ENCODE results near the gene SLC6A7. TPM values are rescaled to one million over a fixed set of nuclear protein-coding genes. Genes with fewer than 3 reads are reported as not detected.

Gene SLC6A7
- total RNA-seq, 4 donors from 2014 or later, result not detected

DNA sequence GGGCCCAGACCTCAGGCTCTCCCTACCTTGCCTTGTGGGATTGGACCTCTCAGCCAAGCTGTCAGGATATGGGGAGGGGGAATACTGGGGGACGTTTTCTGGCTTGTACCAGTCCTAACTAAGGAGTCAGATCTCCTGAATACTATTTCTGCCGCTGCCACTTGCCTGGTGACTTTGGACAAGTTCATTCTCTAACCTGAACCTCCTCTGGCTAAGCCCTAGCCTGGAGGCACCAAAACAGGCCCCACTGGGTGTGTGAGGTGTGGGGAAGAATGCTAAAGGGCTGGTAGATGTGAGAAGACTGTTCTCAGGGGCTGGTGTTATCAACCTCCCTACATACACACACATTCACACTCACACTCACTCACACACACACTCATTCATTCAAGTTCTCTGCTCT lies 1.1 kb downstream of the SLC6A7 start:
- ATAC-seq (ENCODE audit: low FRiP score), result no peak
- TF ChIP-seq, protein P1, sequence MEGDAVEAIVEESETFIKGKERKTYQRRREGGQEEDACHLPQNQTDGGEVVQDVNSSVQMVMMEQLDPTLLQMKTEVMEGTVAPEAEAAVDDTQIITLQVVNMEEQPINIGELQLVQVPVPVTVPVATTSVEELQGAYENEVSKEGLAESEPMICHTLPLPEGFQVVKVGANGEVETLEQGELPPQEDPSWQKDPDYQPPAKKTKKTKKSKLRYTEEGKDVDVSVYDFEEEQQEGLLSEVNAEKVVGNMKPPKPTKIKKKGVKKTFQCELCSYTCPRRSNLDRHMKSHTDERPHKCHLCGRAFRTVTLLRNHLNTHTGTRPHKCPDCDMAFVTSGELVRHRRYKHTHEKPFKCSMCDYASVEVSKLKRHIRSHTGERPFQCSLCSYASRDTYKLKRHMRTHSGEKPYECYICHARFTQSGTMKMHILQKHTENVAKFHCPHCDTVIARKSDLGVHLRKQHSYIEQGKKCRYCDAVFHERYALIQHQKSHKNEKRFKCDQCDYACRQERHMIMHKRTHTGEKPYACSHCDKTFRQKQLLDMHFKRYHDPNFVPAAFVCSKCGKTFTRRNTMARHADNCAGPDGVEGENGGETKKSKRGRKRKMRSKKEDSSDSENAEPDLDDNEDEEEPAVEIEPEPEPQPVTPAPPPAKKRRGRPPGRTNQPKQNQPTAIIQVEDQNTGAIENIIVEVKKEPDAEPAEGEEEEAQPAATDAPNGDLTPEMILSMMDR (IDR thresholded peaks at IDR 0.05), result no peak
- no peak for DNase-seq (ENCODE audit: low spot score)

DNA sequence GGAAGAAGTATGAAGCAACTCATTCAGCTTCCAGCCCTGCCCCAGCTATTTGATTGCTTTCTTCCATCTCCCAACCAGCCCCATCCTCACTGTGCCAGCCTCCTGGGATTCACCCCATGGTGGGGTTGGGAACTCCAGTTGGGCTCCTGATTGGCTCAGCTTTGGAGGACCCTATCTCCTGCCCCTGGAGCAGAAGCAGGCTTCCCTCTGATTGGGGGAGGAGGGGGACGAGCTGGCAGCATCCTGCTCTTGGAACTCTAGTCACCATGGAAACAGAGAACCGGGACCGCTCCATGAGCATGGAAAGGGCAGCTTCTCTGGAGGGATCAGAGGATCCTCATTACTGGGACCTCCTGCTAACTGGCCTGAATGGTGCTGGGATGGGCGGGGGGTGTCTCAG lies 2.6 kb downstream of the SLC6A7 start:
- TF ChIP-seq, protein P1 (IDR thresholded peaks at IDR 0.05), result no peak
- DNase-seq (ENCODE audit: low spot score), result no peak
- no peak for ATAC-seq (ENCODE audit: low FRiP score)

DNA sequence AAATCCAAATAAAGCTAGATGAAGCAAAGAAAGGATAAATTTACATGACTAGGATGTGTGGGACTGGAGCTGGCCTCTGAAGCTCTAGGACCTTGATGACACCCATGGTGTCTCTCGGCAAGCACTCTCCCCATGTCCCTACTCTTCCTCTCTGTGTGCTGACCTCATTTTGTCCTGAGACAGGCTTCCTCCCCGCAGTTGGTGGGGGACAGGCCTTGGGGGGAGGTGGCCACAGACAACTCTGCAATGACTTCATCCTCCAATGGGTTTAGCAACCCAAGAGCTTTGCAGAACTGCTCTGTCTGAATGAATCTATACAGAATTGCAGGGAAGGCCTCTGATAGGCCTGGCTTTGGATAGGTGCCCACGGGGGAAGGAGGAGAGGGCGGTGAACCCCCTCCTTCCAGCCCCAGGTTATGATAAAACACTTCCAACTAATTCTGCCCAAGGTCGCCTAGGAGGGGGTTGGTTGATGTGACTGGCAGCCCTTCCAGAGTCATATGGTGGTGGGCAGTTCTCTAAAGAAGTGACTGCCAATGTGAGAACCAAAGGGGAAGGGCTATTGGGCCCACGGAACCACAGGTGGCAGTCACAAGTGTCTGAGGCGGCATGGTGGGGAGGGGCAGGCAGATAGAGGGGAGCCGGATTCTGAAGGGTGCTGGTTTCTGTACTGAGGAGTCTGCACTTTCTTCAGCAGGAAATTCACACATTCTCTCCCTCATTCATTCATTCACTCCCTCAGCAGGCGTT lies 6.0 kb downstream of the SLC6A7 start:
- TF ChIP-seq, protein P1 (IDR thresholded peaks at IDR 0.05), result no peak
- no peak for ATAC-seq (ENCODE audit: low FRiP score)

DNA sequence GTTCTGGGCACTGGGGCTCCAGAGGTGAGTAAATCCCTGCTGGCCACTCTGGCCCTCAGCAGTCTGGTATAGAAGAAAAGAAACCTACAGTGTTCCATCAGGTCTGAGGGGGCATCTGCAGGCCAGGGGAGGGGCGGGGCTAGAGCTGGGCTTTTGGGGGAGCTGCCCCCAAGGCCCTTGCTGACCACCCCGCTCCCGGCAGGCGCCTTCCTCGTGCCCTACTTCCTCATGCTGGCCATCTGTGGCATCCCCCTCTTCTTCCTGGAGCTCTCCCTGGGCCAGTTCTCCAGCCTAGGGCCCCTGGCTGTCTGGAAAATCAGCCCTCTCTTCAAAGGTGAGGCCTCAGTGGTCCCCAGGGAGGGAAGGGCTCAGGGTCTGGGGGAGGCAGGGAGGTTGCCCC lies 6.7 kb downstream of the SLC6A7 start:
- DNase-seq (ENCODE audit: low spot score), result no peak
- ATAC-seq (ENCODE audit: low FRiP score), result no peak
- TF ChIP-seq, protein P1 (IDR thresholded peaks at IDR 0.05), result no peak

More for the DNA sequence above, 6.0 kb downstream of the SLC6A7 start:
- DNase-seq (ENCODE audit: low spot score), result no peak

DNA sequence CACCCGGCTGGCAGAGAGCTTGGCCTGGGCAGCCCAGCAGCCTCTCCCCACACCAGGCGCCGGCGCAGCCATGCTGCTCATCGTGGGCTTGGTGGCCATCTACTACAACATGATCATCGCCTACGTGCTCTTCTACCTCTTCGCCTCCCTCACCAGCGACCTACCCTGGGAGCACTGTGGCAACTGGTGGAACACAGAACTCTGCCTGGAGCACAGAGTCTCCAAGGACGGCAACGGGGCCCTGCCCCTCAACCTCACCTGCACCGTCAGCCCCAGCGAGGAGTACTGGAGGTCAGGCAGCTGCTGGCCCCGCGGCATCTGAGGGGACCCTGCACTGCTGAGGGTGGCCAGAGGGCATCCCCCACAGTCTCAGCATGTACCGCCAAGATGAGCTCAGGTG lies 7.1 kb downstream of the SLC6A7 start:
- DNase-seq (ENCODE audit: low spot score) (no peak), ATAC-seq (ENCODE audit: low FRiP score) (no peak)
- TF ChIP-seq, protein P1 (IDR thresholded peaks at IDR 0.05), result no peak

DNA sequence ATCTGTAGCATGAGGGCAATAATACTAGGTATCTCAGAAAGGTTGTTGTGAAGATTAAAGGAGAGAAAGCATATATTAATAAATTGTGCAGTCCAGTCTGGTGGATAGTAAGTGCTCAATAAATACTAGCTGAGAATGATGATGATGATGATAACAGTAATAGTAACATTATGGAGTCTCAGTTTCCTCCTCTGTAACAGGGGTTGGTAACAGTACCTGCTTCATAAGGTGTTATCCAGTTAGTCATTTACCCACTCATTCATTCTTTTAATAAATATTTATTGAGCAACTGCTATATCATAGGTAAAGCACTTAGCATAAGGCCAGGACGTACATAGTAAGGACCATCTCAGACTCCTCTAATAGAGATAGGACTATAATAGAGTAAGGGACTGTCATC lies 7.6 kb downstream of the SLC6A7 start:
- DNase-seq (ENCODE audit: low spot score) (no peak), ATAC-seq (ENCODE audit: low FRiP score) (no peak)
- TF ChIP-seq, protein P1 (IDR thresholded peaks at IDR 0.05), result no peak

DNA sequence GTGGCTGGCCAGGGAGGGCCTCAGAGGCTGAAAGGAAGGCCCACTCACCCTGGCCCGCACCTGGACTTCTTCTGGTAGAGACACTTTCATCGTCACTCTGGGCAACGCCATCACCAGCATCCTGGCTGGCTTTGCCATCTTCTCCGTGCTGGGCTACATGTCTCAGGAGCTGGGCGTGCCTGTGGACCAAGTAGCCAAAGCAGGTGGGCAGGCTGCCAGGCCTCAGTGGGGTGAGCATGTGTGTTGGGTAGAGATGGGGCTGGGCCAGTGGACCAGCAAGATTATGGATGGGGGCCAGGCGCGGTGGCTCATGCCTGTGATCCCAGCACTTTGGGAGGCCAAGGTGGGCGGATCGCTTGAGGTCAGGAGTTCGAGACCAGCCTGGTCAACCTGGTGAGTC lies 12.6 kb downstream of the SLC6A7 start:
- no peak for DNase-seq (ENCODE audit: low spot score)
- TF ChIP-seq, protein P1 (IDR thresholded peaks at IDR 0.05), result no peak
- no peak for ATAC-seq (ENCODE audit: low FRiP score)

Measured in omental fat pad (tissue), 4 donors.